Loucy (cell line): ENCODE data around the gene HYAL3.

ENCODE experiments used
- H2AFZ ChIP-seq: fragments of 200-600 bp; sonication (generic); 2 replicates; pipeline ENCODE4 v1.6.0; 2016; ENCODE audit warnings: antibody characterized with exemption, mild to moderate bottlenecking, low read length, moderate library complexity
- H3F3A ChIP-seq: fragments of 200-600 bp; 2 replicates; pipeline ENCODE4 v1.6.0; 2016; ENCODE audit warnings: antibody characterized with exemption, low read depth, mild to moderate bottlenecking
- H3K27me3 ChIP-seq: fragments of 200-600 bp; sonication (generic); 2 replicates; pipeline ENCODE4 v1.6.1; 2014; ENCODE audit warnings: low read length, mild to moderate bottlenecking; ENCODE audit not compliant: insufficient read depth, poor library complexity, severe bottlenecking
- H3K36me3 ChIP-seq: fragments of 200-600 bp; sonication (generic); 2 replicates; pipeline ENCODE4 v1.6.1; 2016; ENCODE audit warnings: low read length; ENCODE audit not compliant: insufficient read depth
- H3K4me1 ChIP-seq: fragments of 200-600 bp; sonication (generic); 2 replicates; pipeline ENCODE4 v1.5.1; 2014; ENCODE audit warnings: low read length, mild to moderate bottlenecking; ENCODE audit not compliant: insufficient read depth, poor library complexity, severe bottlenecking
- H3K4me2 ChIP-seq: fragments of 200-600 bp; sonication (generic); 2 replicates; pipeline ENCODE4 v1.6.0; 2014; ENCODE audit warnings: antibody characterized with exemption, low read length, low read depth, mild to moderate bottlenecking; ENCODE audit not compliant: poor library complexity, severe bottlenecking
- H3K4me3 ChIP-seq: fragments of 200-600 bp; sonication (generic); 2 replicates; pipeline ENCODE4 v1.5.1; 2014; ENCODE audit warnings: low read length, mild to moderate bottlenecking, mixed read lengths; ENCODE audit not compliant: poor library complexity, severe bottlenecking
- H3K79me2 ChIP-seq: fragments of 200-600 bp; sonication (generic); 2 replicates; pipeline ENCODE4 v1.6.1; 2014; ENCODE audit warnings: low read length; ENCODE audit not compliant: insufficient read depth
- H3K9ac ChIP-seq: fragments of 200-600 bp; sonication (generic); 2 replicates; pipeline ENCODE4 v1.6.0; 2014; ENCODE audit warnings: mild to moderate bottlenecking, low read depth, low read length, moderate library complexity; ENCODE audit not compliant: poor library complexity, severe bottlenecking
- H3K9me2 ChIP-seq: fragments of 200-600 bp; sonication (generic); replicated peaks from 2 replicates; pipeline ENCODE4 v1.6.1; 2016; ENCODE audit warnings: low read depth, low read length, mixed read lengths
- H3K9me3 ChIP-seq: fragments of 200-600 bp; sonication (generic); 2 replicates; pipeline ENCODE4 v1.6.1; 2014; ENCODE audit warnings: mild to moderate bottlenecking, antibody characterized with exemption, low read length, low read depth; ENCODE audit not compliant: insufficient read depth
- H4K20me1 ChIP-seq: fragments of 200-600 bp; sonication (generic); 2 replicates; pipeline ENCODE4 v1.6.0; 2014; ENCODE audit warnings: antibody characterized with exemption, low read length, mild to moderate bottlenecking; ENCODE audit not compliant: insufficient read depth, poor library complexity, severe bottlenecking
- EZH2phosphoT487 ChIP-seq: fragments of 200-600 bp; IDR thresholded peaks from 2 replicates; pipeline ENCODE4 v1.6.1; 2018; ENCODE audit warnings: antibody characterized with exemption, mild to moderate bottlenecking, moderate library complexity, borderline replicate concordance
- TF ChIP-seq, protein P1 (sequence below): fragments of 200-600 bp; sonication (generic); conservative IDR thresholded peaks from 2 replicates; pipeline ENCODE4 v1.5.1; 2014; ENCODE audit warnings: mild to moderate bottlenecking, antibody characterized with exemption, low read length

Gene HYAL3

DNA sequence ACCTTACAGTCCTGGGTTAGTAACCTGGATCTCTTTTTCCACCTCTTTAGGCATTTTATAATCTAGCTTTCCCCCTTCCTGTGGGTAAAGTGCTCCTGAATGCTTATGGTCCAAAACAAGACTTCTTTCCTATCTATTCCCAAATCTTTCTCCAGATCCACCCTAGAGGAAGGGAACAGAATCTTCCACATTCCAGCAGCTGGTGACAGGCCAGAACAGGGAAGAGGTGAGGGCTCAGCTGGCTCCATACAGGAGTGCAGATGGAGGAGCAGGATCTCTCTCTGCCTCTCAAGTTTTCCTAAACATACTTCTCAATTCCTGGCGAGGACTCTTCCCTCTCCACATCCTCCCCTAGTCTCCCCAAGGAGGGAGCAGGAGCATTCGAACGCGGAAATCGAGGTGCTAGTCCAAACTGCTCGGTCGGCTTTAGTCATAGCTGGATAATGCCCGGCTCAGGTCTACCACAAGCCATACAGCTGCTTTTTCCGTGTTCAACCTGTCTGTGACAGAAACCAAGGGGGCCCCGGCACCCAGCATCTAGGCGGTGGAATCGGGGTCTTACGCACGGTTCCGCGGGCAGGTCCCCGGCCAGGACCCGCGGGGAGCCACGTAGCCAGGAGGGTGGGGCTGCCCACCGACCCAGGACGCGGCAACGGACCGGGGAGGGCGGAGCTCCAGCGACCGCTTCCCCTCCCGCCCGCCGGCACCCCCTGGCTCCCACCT, 37.4 kb upstream of the HYAL3 start:
- Histone ChIP-seq H3F3A (0 out of 2 replicates have a peak, but pooled peaks cover 7% of the 10 kb centered on the region), H3K27me3 (peaks cover 4% of the 10 kb centered on the region), H3K9ac (peak overlapping the region; percentile 98), H3K9me2 (no peaks in the 10 kb centered on the region), H2AFZ (peak overlapping the region; percentile 9; the same call in 1 of the 2 replicates), H4K20me1 (peaks cover 53% of the 10 kb centered on the region), H3K4me1 (peaks cover 42% of the 10 kb centered on the region), H3K4me3 (peak overlapping the region; percentile 97), H3K36me3 (peaks cover 21% of the 10 kb centered on the region; the same call in 1 of the 2 replicates), H3K9me3 (no peaks in the 10 kb centered on the region), H3K79me2 (peaks cover 92% of the 10 kb centered on the region), H3K4me2 (peak overlapping the region; percentile 99)
- TF ChIP-seq, protein P1, sequence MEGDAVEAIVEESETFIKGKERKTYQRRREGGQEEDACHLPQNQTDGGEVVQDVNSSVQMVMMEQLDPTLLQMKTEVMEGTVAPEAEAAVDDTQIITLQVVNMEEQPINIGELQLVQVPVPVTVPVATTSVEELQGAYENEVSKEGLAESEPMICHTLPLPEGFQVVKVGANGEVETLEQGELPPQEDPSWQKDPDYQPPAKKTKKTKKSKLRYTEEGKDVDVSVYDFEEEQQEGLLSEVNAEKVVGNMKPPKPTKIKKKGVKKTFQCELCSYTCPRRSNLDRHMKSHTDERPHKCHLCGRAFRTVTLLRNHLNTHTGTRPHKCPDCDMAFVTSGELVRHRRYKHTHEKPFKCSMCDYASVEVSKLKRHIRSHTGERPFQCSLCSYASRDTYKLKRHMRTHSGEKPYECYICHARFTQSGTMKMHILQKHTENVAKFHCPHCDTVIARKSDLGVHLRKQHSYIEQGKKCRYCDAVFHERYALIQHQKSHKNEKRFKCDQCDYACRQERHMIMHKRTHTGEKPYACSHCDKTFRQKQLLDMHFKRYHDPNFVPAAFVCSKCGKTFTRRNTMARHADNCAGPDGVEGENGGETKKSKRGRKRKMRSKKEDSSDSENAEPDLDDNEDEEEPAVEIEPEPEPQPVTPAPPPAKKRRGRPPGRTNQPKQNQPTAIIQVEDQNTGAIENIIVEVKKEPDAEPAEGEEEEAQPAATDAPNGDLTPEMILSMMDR = no peak
- TF ChIP-seq EZH2phosphoT487 = no peak

DNA sequence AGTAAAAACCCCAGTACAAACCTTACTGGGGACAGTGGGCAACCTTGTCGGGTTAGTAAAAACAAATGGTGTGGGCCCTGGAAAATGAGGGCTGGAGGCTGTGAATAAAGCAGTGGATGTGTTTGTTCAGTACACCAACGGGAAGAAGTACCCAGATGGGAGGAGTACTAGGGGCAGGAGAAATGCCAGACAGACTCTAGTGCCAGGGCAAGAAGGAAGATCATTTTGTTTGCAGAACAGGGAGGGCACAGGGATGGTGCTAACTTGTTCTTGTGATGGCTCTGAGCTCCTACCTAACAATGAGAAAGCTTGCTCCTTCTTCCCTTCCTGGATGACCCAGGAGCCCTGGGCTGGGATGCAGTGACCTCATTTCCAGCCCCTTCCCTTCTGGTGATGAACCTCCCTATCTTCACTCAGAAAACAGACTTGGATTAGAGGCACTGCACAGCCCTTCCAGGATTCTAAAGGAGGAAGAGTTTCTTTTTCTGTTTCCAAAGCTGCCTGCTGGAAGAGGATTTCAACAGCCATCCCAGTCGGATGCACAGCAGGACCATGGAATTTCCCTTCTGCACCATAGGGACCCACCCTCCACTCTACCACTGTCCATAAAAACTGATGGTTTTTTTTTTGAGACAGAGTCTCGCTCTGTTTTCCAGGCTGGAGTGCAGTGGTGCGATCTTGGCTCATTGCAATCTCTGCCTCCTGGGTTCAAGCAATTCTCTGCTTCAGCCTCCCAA, 35.3 kb upstream of the HYAL3 start:
- H3K4me1 ChIP-seq = peaks cover 31% of the 10 kb centered on the region
- no peak overlapping the region for H2AFZ ChIP-seq
- no peaks in the 10 kb centered on the region for H3K9me2 ChIP-seq
- H3K79me2 ChIP-seq = peaks cover 93% of the 10 kb centered on the region
- peaks cover 6% of the 10 kb centered on the region; the same call in 1 of the 2 replicates for H3F3A ChIP-seq
- H3K27me3 ChIP-seq = peaks cover 4% of the 10 kb centered on the region
- peak overlapping the region; percentile 98 for H3K9ac ChIP-seq
- H3K4me3 ChIP-seq = peak overlapping the region; percentile 97
- peaks cover 42% of the 10 kb centered on the region for H3K36me3 ChIP-seq
- TF ChIP-seq, protein P1 = no peak
- no peak for TF ChIP-seq EZH2phosphoT487
- H4K20me1 ChIP-seq = peaks cover 74% of the 10 kb centered on the region
- no peaks in the 10 kb centered on the region for H3K9me3 ChIP-seq
- peak overlapping the region; percentile 99 for H3K4me2 ChIP-seq

DNA sequence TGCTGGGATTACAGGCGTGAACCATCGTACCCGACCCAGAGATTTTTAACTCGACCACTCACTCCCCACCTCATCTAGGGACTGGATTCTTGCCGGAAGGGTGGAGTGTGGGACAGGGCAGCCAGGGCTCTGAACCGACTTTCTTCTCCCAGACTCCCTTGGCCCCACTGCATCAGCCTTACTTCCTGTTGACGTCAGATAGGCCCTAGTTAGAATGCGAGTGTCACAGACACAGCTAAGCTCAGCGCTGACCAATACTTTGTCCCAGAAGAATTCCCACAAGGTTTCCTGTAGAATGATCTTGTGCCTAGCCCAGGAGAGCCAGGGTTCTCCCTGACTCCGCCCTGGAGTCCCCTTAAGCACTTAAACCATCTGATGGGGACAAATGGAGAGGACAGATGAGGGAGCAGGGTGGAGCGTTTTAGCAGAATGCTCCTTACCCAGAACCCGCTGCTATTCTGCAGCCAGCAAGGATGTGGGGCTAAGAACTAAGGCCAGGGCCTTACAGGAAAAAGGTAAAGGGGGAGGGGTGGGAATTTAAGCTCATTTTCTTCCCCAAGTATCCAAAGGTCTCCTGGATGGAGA, 34.6 kb upstream of the HYAL3 start:
- H3K9me2 ChIP-seq = no peaks in the 10 kb centered on the region
- TF ChIP-seq EZH2phosphoT487 = no peak
- TF ChIP-seq, protein P1 = no peak
- peak overlapping the region; percentile 97 for H3K4me3 ChIP-seq
- peaks cover 4% of the 10 kb centered on the region for H3K27me3 ChIP-seq
- H3K4me1 ChIP-seq = peaks cover 28% of the 10 kb centered on the region
- H3K9me3 ChIP-seq = no peaks in the 10 kb centered on the region
- H2AFZ ChIP-seq = no peak overlapping the region
- H3K79me2 ChIP-seq = peaks cover 86% of the 10 kb centered on the region
- H3K9ac ChIP-seq = peak overlapping the region; percentile 98
- peaks cover 46% of the 10 kb centered on the region for H3K36me3 ChIP-seq
- H3F3A ChIP-seq = peaks cover 8% of the 10 kb centered on the region; the same call in 1 of the 2 replicates
- H4K20me1 ChIP-seq = peaks cover 78% of the 10 kb centered on the region
- H3K4me2 ChIP-seq = peak overlapping the region; percentile 99
